ENCODE measurements around the gene SLC2A1. TPM values are rescaled to one million over a fixed set of nuclear protein-coding genes. Genes with fewer than 3 reads are reported as not detected.

SLC2A1 gene
- total RNA-seq (2014; rRNA removed; shearing (Covaris generic); ENCODE audit: low replicate concordance) = 72.2 and 83.8 TPM in 2 replicates

DNA sequence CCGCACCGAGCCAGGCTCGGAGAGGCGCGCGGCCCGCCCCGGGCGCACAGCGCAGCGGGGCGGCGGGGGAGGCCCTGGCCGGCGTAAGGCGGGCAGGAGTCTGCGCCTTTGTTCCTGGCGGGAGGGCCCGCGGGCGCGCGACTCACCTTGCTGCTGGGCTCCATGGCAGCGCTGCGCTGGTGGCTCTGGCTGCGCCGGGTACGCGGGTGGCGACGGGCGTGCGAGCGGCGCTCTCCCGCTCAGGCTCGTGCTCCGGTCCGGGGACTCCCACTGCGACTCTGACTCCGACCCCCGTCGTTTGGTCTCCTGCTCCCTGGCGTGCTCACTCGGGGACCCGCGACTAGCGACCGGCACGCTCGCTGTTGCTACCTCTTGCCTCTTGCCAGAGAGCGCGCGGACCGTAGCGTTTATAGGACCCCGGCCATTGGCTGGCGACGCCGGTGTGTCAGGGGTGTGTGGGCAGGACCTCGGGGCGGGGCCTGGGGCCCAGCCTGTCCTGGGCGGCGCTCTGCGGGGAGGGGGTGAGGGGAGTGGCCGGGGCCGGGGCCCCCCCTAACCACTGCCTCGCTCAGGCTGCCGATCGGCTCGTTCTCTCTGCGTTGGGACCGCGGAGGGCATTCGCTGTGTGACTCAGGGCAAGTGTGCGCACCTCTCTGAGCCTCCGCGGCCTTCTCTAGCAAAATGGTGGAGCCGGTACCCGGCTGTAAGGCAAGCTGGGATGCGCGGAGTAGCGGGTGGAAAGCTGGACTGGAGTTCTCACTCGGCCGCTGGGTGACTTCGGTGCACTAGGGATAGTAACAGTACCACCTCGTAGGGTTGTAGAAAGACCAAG lies at the start of gene SLC2A1:
Gene SLC2A1 (minus strand): TSS at position 381 of the 832 bp plus-strand sequence. CDS start 217 bp downstream, at position 164.
- DNase-seq = peak; percentile 98
- Histone ChIP-seq H3K9me2 (replicated peaks; ENCODE audit: insufficient read depth, low read length) (no peaks in the 10 kb centered on the region), H3K4me2 (ENCODE audit: low read depth, low read length, poor library complexity, severe bottlenecking) (peak within 1 kb of the TSS; percentile 97), H3K36me3 (ENCODE audit: insufficient read depth, low read length) (peaks cover 23% of the 10 kb centered on the region; the same call in 1 of the 2 replicates), H3K9ac (ENCODE audit: low read length) (peak within 1 kb of the TSS; percentile 99), H2AFZ (ENCODE audit: low read length) (peak within 1 kb of the TSS; percentile 72; the same call in 1 of the 2 replicates), H3K4me1 (ENCODE audit: low read length) (peaks cover 65% of the 10 kb centered on the region), H3K27me3 (ENCODE audit: low read length) (no peaks in the 10 kb centered on the region), H3K27ac (ENCODE audit: low read length) (peak within 1 kb of the TSS; percentile 55), H3K4me3 (ENCODE audit: low read length) (peak within 1 kb of the TSS; percentile 99), H3K79me2 (ENCODE audit: low read length) (peaks cover 50% of the 10 kb centered on the region), H4K20me1 (ENCODE audit: insufficient read depth, low read depth, low read length) (peaks cover 38% of the 10 kb centered on the region), H3K9me3 (ENCODE audit: low read length) (no peaks in the 10 kb centered on the region)

DNA sequence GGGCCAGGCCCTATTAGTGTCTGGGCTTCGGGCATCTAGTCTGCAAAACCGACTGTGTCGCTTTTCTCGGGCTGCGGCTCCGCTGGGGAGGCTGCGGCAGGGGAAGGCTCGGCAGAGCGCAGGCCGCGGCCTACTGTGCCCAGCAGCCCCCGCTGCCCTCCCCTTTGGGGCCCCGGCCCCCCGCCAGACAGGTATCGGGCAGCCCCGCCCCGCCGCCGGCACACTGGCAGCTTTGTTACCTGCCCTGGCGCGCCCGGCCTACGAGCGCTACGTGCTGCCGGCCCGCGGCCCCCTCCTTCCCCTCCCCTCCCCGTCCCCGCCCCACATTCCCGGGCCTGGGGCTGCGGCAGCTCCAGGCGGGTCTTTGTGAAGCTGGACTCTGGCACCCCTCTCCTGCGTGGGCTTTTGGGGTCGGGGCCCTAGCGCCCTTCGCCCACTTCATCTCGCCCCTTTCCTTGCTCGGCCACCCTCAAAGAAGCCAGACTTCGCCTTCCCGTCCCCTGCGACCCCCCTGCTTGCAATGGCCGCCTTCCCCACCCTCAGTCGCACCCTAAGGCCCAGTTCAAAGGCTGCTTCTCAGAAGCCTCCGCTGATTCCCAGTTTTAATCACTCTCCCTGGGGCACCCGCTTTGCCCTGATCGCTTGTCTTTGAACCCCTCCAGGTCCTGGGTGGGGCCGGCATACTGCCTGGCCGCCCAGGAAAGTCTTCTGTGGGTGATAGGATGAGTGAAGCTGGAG lies 48.9 kb upstream of the SLC2A1 start:
- H3K27ac ChIP-seq (ENCODE audit: low read length) = no peak overlapping the region
- no peaks in the 10 kb centered on the region for H3K36me3 ChIP-seq (ENCODE audit: insufficient read depth, low read length)
- H3K4me1 ChIP-seq (ENCODE audit: low read length) = no peaks in the 10 kb centered on the region
- H3K9me3 ChIP-seq (ENCODE audit: low read length) = no peaks in the 10 kb centered on the region
- no peaks in the 10 kb centered on the region for H3K9me2 ChIP-seq (replicated peaks; ENCODE audit: insufficient read depth, low read length)
- H3K4me3 ChIP-seq (ENCODE audit: low read length) = no peak overlapping the region
- H3K27me3 ChIP-seq (ENCODE audit: low read length) = no peaks in the 10 kb centered on the region
- H2AFZ ChIP-seq (ENCODE audit: low read length) = no peak overlapping the region
- no peak for DNase-seq
- H3K79me2 ChIP-seq (ENCODE audit: low read length) = no peaks in the 10 kb centered on the region
- H3K9ac ChIP-seq (ENCODE audit: low read length) = no peak overlapping the region
- no peaks in the 10 kb centered on the region for H4K20me1 ChIP-seq (ENCODE audit: insufficient read depth, low read depth, low read length)
- no peak overlapping the region for H3K4me2 ChIP-seq (ENCODE audit: low read depth, low read length, poor library complexity, severe bottlenecking)

DNA sequence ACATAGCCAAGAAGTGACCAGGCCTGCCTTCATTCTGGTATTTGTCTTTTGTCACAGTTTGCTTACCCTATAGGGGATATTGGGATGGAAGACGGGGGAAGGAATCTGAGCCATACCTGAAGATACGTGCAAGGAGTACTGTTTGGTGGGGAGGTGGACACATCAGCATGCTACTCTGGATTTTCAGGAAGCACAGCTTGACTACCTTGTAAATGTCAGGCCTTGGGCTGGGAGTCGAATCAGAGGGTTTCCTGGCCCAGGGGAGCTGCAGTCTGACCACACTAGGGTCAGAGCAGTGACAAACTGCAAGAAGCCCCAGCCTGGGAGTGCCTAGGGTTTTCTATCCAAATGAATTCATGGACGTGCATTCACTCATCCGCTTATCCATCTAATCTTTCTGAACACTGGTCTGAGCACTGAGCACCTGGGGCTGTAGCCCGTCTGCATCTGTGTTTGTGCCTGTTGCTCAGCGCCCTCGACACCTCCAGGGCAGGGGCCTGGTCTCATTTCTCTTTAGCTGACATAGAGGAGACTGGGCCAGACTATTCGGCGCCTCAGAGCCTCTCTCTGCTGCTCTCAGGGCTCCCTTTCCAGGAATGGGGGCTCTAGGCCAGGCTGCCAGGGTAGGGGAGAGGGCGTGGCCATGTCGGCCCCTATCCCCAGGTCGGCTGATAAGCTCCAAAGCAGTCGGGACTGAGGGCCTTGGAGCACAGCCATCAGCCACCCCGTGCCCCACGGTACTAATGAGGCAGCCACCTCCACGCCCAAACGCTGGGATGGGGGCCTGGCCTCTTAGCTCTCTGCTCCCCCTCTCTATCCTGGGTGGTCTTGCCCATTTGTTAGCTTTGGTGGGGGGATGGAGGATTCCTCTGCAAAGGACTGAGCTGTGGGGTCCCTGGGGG lies 47.0 kb upstream of the SLC2A1 start:
- no peak overlapping the region for H3K9ac ChIP-seq (ENCODE audit: low read length)
- no peaks in the 10 kb centered on the region for H3K4me1 ChIP-seq (ENCODE audit: low read length)
- DNase-seq = no peak
- no peak overlapping the region for H3K4me2 ChIP-seq (ENCODE audit: low read depth, low read length, poor library complexity, severe bottlenecking)
- H3K27ac ChIP-seq (ENCODE audit: low read length) = no peak overlapping the region
- H3K9me2 ChIP-seq (replicated peaks; ENCODE audit: insufficient read depth, low read length) = no peaks in the 10 kb centered on the region
- no peaks in the 10 kb centered on the region for H3K27me3 ChIP-seq (ENCODE audit: low read length)
- H3K79me2 ChIP-seq (ENCODE audit: low read length) = no peaks in the 10 kb centered on the region
- no peak overlapping the region for H3K4me3 ChIP-seq (ENCODE audit: low read length)
- H3K36me3 ChIP-seq (ENCODE audit: insufficient read depth, low read length) = no peaks in the 10 kb centered on the region
- no peaks in the 10 kb centered on the region for H4K20me1 ChIP-seq (ENCODE audit: insufficient read depth, low read depth, low read length)
- no peaks in the 10 kb centered on the region for H3K9me3 ChIP-seq (ENCODE audit: low read length)
- no peak overlapping the region for H2AFZ ChIP-seq (ENCODE audit: low read length)

DNA sequence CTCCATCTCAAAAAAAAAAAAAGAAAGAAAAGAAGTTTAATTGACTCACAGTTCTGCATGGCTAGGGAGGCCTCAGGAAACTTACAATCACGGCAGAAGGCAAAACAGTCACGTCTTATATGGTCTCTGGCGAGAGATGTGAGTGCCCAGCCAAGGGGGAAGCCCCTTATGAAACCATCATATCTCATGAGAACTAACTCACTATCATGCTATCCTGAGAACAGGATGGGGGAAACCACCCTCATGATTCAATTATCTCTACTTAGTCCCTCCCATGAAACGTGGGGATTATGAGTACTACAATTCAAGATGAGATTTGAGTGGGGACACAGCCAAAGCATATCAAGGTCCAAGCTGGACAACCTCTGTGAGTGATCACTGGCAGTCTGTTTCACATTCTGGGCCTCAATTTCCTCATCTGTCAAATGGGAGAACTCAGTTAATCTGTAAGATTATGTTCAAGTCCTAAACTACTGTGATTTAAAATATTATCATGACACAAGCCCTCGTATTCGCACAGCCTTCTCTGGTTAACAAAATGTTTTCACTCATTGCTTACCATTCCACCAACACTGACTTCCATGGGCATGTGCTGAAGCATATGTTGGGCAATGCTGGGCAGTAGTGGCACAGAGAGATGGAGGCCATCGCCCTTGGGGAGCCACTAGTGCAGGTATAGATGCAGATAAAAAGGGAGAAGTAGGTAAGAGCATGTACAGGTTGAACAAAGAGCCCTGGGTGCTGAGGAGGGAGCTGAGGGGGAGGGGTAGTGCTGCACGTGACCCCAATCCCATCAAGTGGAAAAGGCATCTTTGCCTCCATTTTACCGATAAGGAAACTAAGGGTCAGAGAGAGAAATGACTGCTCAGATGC lies 46.2 kb upstream of the SLC2A1 start:
- H2AFZ ChIP-seq (ENCODE audit: low read length) = no peak overlapping the region
- H3K4me3 ChIP-seq (ENCODE audit: low read length) = no peak overlapping the region
- no peaks in the 10 kb centered on the region for H3K36me3 ChIP-seq (ENCODE audit: insufficient read depth, low read length)
- H3K9me3 ChIP-seq (ENCODE audit: low read length) = no peaks in the 10 kb centered on the region
- H3K27me3 ChIP-seq (ENCODE audit: low read length) = no peaks in the 10 kb centered on the region
- no peak for DNase-seq
- no peak overlapping the region for H3K9ac ChIP-seq (ENCODE audit: low read length)
- H3K4me2 ChIP-seq (ENCODE audit: low read depth, low read length, poor library complexity, severe bottlenecking) = no peak overlapping the region
- H3K4me1 ChIP-seq (ENCODE audit: low read length) = no peaks in the 10 kb centered on the region
- H3K9me2 ChIP-seq (replicated peaks; ENCODE audit: insufficient read depth, low read length) = no peaks in the 10 kb centered on the region
- H4K20me1 ChIP-seq (ENCODE audit: insufficient read depth, low read depth, low read length) = no peaks in the 10 kb centered on the region
- H3K79me2 ChIP-seq (ENCODE audit: low read length) = no peaks in the 10 kb centered on the region
- H3K27ac ChIP-seq (ENCODE audit: low read length) = no peak overlapping the region

DNA sequence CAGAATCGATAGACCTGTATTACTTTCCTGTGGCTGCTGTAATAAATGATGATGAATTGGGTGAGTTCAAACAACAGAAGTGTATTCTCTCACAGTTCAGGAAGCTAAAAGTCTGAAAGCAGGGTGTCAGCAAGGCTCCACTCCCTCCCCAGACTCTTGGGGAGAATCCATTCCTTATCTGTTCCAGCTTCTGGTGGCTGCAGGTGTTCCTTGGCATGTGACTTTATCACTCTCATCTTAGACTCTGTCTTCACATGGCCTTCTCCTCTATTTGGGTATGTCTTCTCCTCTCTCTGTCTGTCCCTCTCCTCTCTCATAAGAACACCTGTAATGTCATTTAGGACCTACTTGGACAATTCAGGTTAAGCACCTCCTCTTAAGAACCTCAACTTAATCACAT lies 44.1 kb upstream of the SLC2A1 start:
- H2AFZ ChIP-seq (ENCODE audit: low read length) = no peak overlapping the region
- H3K4me3 ChIP-seq (ENCODE audit: low read length) = no peak overlapping the region
- H3K4me2 ChIP-seq (ENCODE audit: low read depth, low read length, poor library complexity, severe bottlenecking) = no peak overlapping the region
- no peak overlapping the region for H3K27ac ChIP-seq (ENCODE audit: low read length)
- H3K9ac ChIP-seq (ENCODE audit: low read length) = no peak overlapping the region
- H3K79me2 ChIP-seq (ENCODE audit: low read length) = no peaks in the 10 kb centered on the region
- no peaks in the 10 kb centered on the region for H4K20me1 ChIP-seq (ENCODE audit: insufficient read depth, low read depth, low read length)
- no peaks in the 10 kb centered on the region for H3K27me3 ChIP-seq (ENCODE audit: low read length)
- no peaks in the 10 kb centered on the region for H3K4me1 ChIP-seq (ENCODE audit: low read length)
- H3K9me2 ChIP-seq (replicated peaks; ENCODE audit: insufficient read depth, low read length) = no peaks in the 10 kb centered on the region; the same call in 1 of the 2 replicates
- no peak for DNase-seq
- H3K36me3 ChIP-seq (ENCODE audit: insufficient read depth, low read length) = no peaks in the 10 kb centered on the region
- no peaks in the 10 kb centered on the region for H3K9me3 ChIP-seq (ENCODE audit: low read length)

DNA sequence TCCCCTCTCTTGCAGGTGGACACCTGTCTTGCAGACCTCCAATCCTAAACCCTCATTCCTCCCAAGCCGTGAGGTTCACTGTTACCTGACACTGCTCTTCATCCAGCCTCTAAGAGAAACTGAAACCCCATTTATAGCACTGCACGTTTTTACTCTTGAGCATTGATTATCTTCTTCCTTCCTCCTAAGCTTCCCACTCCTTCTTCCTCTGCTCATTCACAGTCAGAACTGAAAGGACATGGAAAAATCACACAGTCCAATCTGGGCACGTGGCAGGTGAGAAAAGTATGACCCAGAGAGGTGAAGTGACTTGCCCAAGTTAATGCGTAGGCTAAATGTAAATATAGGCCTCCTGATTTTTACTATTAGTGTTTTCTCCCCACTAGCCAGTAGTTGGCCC lies 43.4 kb upstream of the SLC2A1 start:
- H3K27ac ChIP-seq (ENCODE audit: low read length) = no peak overlapping the region
- no peak overlapping the region for H3K4me2 ChIP-seq (ENCODE audit: low read depth, low read length, poor library complexity, severe bottlenecking)
- H3K9me3 ChIP-seq (ENCODE audit: low read length) = no peaks in the 10 kb centered on the region
- no peaks in the 10 kb centered on the region for H3K4me1 ChIP-seq (ENCODE audit: low read length)
- no peak for DNase-seq
- H4K20me1 ChIP-seq (ENCODE audit: insufficient read depth, low read depth, low read length) = no peaks in the 10 kb centered on the region
- H3K36me3 ChIP-seq (ENCODE audit: insufficient read depth, low read length) = no peaks in the 10 kb centered on the region
- no peaks in the 10 kb centered on the region for H3K27me3 ChIP-seq (ENCODE audit: low read length)
- no peaks in the 10 kb centered on the region; the same call in 1 of the 2 replicates for H3K9me2 ChIP-seq (replicated peaks; ENCODE audit: insufficient read depth, low read length)
- H3K4me3 ChIP-seq (ENCODE audit: low read length) = no peak overlapping the region
- H2AFZ ChIP-seq (ENCODE audit: low read length) = no peak overlapping the region
- no peaks in the 10 kb centered on the region for H3K79me2 ChIP-seq (ENCODE audit: low read length)
- H3K9ac ChIP-seq (ENCODE audit: low read length) = no peak overlapping the region

DNA sequence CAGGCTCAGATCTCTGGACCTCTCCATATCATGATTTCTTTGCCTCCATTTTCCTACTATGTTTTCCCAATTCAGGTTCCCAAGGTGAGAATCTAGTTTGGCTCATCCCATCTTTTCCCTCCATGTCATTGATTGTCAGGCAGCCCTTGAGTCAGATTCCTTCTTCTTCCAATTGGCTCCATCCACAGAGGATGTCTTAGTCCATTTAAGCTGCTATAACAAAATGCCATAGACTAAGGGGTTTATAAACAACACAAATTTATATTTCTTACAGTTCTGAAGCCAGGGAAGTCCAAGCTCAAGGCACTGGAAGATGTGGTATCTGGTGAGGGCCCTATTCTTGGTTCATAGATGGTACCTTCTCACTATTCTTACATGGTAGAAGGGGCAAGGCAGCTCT lies 42.8 kb upstream of the SLC2A1 start:
- H3K9me2 ChIP-seq (replicated peaks; ENCODE audit: insufficient read depth, low read length) = no peaks in the 10 kb centered on the region; the same call in 1 of the 2 replicates
- H2AFZ ChIP-seq (ENCODE audit: low read length) = no peak overlapping the region
- H3K4me1 ChIP-seq (ENCODE audit: low read length) = no peaks in the 10 kb centered on the region
- H3K4me2 ChIP-seq (ENCODE audit: low read depth, low read length, poor library complexity, severe bottlenecking) = no peak overlapping the region
- H3K36me3 ChIP-seq (ENCODE audit: insufficient read depth, low read length) = no peaks in the 10 kb centered on the region
- DNase-seq = no peak
- no peak overlapping the region for H3K9ac ChIP-seq (ENCODE audit: low read length)
- H3K27ac ChIP-seq (ENCODE audit: low read length) = no peak overlapping the region
- no peaks in the 10 kb centered on the region for H4K20me1 ChIP-seq (ENCODE audit: insufficient read depth, low read depth, low read length)
- H3K27me3 ChIP-seq (ENCODE audit: low read length) = no peaks in the 10 kb centered on the region
- no peaks in the 10 kb centered on the region for H3K9me3 ChIP-seq (ENCODE audit: low read length)
- H3K4me3 ChIP-seq (ENCODE audit: low read length) = no peak overlapping the region
- H3K79me2 ChIP-seq (ENCODE audit: low read length) = no peaks in the 10 kb centered on the region
